Posterior vena cava (tissue), 2 donors: ENCODE data around the gene CBFB. TPM values are rescaled to one million over a fixed set of nuclear protein-coding genes. Genes with fewer than 3 reads are reported as not detected.
A peak's percentile ranks its signal among the peaks of the same experiment; 100 is the strongest.
"Not testable (repeated sequence)": the region's sequence is repeated elsewhere in the genome, so short reads cannot be mapped to it uniquely, and the experiment has no call there.

Experiments used
- DNase-seq: peaks from one replicate; pipeline ENCODE4 v3.0.0-alpha.2; 2020; ENCODE audit warnings: low spot score
- intact Hi-C, 2 donors: fragments of 100-400 bp; cut with DNase I; formaldehyde crosslinking; loops; one replicate each; pipeline versions ENCODE4 v1.14.1 to v1.14.2; 2022 to 2023
- total RNA-seq, 2 donors: library from RNA; stranded (reverse); fragmentation: NEBNext Ultra II Directional; extraction: Animal tissue kit (Norgen Biotek cat#: 25700); gene quantifications; one replicate each; pipeline ENCODE4 v1.2.1, GENCODE V29; 2021
- donor health status: DM: yes; HTN: yes; CAD: no.
- donor health status: DM: yes; HTN: yes; CAD: no.

Gene CBFB
- total RNA-seq, 2 donors from 2014 or later, result 39.7 to 42.0 TPM

- intact Hi-C loops, result no loop called here
- DNase-seq, result no peak
Measured at GRCh38 chr16:67111951-67112444, 83.0 kb downstream of the CBFB start.

- intact Hi-C loops, result no loop called here
- no peak for DNase-seq
Measured at GRCh38 chr16:67112591-67113399, 83.8 kb downstream of the CBFB start.

- intact Hi-C loops, result no loop called here
- no peak for DNase-seq
Measured at GRCh38 chr16:67114793-67115192, 85.8 kb downstream of the CBFB start.

DNA sequence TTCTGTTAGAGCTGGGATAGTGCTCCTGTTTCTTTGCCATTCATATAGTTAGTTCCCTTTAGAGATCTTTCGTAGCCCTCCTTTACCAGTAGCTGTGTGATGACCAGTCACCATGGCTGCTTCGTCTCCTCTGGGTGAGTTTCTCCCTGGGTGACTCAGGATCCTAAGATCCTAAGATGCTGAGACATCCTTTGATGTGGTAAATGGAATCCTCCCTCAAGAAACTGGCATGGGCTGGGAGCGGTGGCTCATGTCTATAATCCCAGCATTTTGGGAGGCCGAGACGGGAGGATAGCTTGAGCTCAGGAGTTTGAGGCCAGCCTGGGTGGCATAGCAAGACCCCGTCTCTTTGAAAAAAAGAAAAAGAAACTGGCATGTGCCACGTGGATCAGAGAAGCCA, 86.7 kb downstream of the CBFB start:
- intact Hi-C loops, result no loop called here
- DNase-seq, result no peak

DNA sequence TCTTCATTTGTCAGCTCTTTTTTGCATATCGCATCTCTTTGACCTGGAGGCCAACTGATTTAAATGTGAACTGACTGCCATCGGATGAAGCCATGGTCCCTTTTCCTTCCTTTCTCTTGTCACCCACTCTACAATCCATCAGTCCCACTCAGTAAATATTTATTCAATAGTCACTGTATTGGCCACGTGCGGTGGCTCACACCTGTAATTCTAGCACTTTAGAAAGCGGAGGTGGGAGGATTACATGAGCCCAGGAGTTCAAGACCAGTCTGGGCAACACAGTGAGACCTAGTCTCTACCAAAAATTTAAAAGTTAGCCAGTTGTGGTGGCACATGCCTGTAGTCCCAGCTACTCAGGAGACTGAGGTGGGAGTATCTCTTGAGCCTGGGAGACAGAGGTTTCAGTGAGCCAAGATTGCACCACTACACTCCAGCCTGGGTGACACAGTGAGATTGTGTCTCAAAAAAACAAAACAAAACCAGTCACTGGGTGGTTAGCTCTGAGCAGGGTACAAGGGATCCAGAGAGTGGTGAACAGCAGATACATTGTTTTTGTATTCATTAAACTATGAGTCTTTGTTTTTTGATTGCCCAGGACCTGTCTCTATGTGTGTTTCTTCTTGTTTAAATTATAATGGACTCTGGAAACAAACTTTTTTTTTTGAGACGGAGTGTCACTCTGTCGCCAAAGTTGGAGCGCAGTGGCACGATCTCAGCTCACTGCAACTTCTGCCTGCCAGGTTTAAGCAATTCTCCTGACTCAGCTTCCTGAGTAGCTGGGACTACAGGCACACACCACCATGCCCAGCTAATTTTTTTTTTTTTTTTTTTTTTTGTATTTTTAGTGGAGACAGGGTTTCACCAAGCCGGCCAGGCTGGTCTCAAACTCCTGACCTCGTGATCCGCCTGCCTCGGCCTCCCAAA, 87.7 kb downstream of the CBFB start:
- no peak for DNase-seq
- intact Hi-C loops, result no loop called here

GRCh38 chr16:67117716-67118115, 88.8 kb downstream of the CBFB start:
- no peak for DNase-seq
- intact Hi-C loops, result no loop called here

GRCh38 chr16:67120025-67120424, 91.1 kb downstream of the CBFB start:
- no peak for DNase-seq
- intact Hi-C loops, result no loop called here

DNA sequence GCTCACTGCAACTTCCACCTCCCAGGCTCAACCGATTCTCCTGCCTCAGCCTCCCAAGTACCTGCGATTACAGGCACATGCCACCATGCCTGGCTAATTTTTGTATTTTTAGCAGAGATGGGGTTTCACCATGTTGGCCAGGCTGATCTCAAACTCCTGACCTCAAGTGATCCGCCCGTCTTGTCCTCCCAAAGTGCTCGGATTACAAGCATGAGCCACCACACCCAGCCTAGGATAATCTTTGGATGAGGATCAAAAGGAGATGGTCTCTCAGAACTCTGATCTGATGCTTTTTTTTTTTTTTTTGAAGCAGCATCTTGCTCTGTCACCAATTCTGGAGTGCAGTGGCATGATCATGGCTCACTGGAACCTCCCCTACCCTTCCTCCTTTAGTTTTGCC, 93.8 kb downstream of the CBFB start:
- DNase-seq, intact Hi-C loops: not testable (repeated sequence)

DNA sequence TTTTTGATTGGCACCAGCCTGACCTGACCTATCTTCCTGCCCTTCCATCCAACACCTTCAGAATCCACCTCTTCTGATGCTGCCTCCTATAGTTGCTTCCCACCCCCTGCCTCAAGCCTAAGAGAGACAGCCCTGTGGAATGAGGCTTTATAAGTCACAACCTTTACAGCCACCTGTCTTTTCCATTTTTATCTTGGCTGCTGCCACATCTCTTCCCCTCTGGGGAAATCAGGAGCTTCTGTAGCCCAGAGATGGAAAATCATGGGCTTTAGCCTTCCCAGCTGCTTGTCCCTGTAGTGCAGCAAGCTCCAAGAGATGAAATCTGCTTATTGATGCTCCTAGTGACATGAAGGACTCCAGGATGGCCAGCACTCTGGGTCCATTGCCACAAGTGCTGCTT, 99.5 kb downstream of the CBFB start:
- DNase-seq, result no peak
- intact Hi-C loops, result no loop called here

- no peak for DNase-seq
- intact Hi-C loops, result no loop called here
Measured at GRCh38 chr16:67128887-67129286, 99.9 kb downstream of the CBFB start.

DNA sequence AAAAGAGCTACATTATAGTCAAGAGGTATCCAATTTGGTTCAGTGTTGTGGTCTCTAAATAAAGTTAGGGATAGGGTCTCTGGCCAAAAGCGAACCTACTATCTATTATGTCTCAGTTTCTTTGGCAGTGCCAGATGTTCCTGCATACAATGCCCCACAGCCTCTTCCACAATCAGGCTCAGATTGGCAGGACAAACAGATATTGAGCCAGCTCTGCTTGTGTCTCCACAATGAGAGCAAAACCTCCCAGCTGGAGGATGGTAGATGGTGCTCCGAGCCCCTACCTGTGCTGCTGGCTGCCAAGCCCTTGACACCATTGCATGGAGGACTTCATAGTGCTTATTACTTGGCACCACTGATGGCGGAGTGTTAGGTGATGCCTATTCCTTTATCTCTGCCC, 100.5 kb downstream of the CBFB start:
- intact Hi-C loops, result no loop called here
- no peak for DNase-seq

GRCh38 chr16:67137605-67138004, 108.7 kb downstream of the CBFB start:
- DNase-seq, result no peak
- intact Hi-C loops, result no loop called here

- intact Hi-C loops, result loop anchor here in 1 of 2 donors (10.0 kb wide), 1 partner anchor 407 kb away; no protein-coding TSS in a partner anchor
- no peak for DNase-seq
Measured at GRCh38 chr16:67141391-67141790, 112.4 kb downstream of the CBFB start.

- DNase-seq, result no peak
- intact Hi-C loops, result loop anchor here in 1 of 2 donors (10.0 kb wide), 1 partner anchor 408 kb away; no protein-coding TSS in a partner anchor
Measured at GRCh38 chr16:67142342-67142741, 113.4 kb downstream of the CBFB start.

DNA sequence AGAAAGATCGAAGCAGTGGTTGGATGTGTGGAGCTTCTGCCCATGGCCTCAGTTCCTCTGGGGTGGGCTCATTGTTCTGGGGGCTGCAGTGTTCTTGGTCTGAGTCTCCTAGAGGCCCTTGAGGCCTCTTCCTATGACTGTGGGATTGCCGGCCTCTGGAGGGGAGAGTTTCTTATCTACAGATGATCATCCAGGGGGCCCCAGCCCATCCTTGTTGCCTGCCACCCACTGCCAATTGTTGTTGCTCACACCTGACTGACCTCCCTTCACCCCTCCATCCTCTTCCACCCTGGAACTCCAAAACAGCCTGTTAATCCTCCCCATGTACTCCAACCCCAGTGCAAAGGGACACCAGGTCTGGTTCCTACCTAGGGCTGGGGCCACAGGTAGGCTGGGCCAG, 116.0 kb downstream of the CBFB start:
- DNase-seq, result peak; percentile 62
- intact Hi-C loops, result loop anchor here in 1 of 2 donors (10.0 kb wide), 1 partner anchor 410 kb away; no protein-coding TSS in a partner anchor

GRCh38 chr16:67145746-67146145, 116.8 kb downstream of the CBFB start:
- DNase-seq, result peak; percentile 64
- intact Hi-C loops, result loop anchor here in 1 of 2 donors (10.0 kb wide), 1 partner anchor 411 kb away; no protein-coding TSS in a partner anchor

DNA sequence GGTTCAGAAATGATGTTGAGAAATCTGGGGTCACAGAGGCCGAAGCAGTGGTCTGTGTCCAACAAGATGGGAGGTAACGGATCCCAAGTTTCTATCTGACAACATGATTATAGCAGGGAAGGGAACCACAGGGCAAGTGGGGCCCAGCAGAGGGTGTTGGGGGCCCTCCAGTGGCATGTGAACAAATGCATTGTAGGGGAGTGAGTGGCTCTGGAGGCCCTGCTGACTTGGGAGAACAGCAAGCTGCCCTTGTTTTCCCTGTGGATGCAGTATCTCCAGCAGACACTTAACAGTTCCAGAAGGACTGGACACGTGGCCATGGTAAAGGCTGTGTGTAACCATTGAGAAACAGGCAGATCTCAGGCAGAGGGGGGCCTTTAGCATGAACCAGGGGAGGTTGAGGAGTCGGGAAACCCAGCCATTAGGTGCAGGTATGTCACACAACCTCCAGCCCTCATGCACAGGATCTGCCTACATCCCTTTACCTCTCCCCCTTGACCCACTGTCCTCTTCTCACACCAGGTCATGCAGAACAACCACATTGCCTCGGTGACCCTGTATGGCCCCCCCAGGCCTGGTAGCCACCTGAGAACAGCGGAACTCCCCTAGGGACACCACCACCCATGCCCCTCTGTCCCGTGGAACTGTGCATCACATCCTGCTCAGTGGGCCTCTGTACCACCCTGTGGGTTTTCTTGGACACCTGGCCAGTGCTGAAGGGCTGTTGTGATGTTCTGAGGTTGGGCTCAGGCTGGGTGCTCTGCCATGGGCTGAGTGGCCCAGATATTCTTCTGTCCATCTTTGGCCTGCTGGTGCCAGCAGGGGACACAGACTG, 117.8 kb downstream of the CBFB start:
- no peak for DNase-seq
- intact Hi-C loops, result loop anchor here in 1 of 2 donors (10.0 kb wide), 1 partner anchor 412 kb away; no protein-coding TSS in a partner anchor

DNA sequence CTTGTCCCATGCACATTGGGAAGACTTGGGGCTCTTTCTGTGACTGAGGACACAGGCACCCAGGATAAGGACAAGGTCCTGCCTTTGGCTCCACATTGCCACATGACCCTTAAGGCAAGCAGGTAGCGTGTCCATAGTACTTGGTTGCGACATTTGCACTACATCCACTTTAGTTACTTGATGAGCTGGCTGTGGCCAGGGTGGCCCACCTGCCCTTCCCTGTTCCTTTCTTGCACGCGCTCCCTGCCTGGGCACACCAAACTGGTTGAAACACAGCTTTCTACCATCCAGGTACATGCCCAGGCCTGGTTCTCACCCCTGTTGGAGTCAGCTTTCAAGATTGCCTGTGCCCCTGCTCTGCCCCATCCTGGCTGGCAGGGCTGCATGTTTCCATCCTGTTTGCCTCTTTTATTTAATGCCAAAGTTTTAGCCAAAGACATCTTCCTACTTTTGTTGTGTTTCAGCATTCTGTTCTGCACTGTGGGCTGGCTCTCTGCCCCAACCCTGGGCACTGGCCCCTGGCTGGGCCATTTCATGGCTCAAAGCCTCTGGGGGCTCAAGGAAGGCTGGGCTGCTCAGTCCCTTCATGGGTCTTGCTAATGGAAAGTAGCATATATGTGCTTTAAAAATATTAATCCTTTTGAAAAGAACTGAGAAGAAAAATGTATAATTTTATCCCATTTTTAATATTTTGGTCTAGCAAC, 118.6 kb downstream of the CBFB start:
- intact Hi-C loops, result loop anchor here in 1 of 2 donors (10.0 kb wide), 1 partner anchor 413 kb away; no protein-coding TSS in a partner anchor
- DNase-seq, result peak; percentile 60
